ENCODE results near the gene KATNAL2. TPM values are rescaled to one million over a fixed set of nuclear protein-coding genes. Genes with fewer than 3 reads are reported as not detected.

Gene KATNAL2
- total RNA-seq, 1 experiment from 2014 or later: 21.7 TPM

- H3K14ac ChIP-seq (ENCODE audit: insufficient read depth, low read length): no peak overlapping the region
- no peaks in the 10 kb centered on the region for H3K79me1 ChIP-seq (ENCODE audit: insufficient read depth, low read depth, low read length, poor library complexity, severe bottlenecking)
- H4K91ac ChIP-seq (ENCODE audit: insufficient read length, low read depth, low read length): no peak overlapping the region
- H2BK20ac ChIP-seq (ENCODE audit: low read depth, low read length, poor library complexity, severe bottlenecking): no peak overlapping the region
- no peak overlapping the region for H2AK5ac ChIP-seq (ENCODE audit: insufficient read length, low read length)
- no peaks in the 10 kb centered on the region for H4K20me1 ChIP-seq (ENCODE audit: control insufficient read depth, insufficient read depth, insufficient read length)
- Mint-ChIP-seq H3K9me3 (no peaks in the 10 kb centered on the region), H3K27me3 (ENCODE audit: low read depth) (no peaks in the 10 kb centered on the region), H3K4me1 (peaks cover 0 to 6% of the 10 kb centered on the region in 2 experiments; a peak in 2 of 4 replicates), H3K4me3 (no peak overlapping the region), H3K27ac (no peak overlapping the region), H3K36me3 (ENCODE audit: insufficient read depth in 1 of 3, low read depth in 3 of 3) (no peaks in the 10 kb centered on the region; a peak in 1 of 7 replicates)
- no peaks in the 10 kb centered on the region for H3K23me2 ChIP-seq (ENCODE audit: insufficient read length, low read depth, low read length, poor library complexity, severe bottlenecking)
- no peak overlapping the region for H3K9ac ChIP-seq (ENCODE audit: extremely low read depth, insufficient read length, low read length)
- no peak overlapping the region for H4K5ac ChIP-seq (ENCODE audit: insufficient read length, low read depth, low read length)
- no peaks in the 10 kb centered on the region for H3K79me2 ChIP-seq (ENCODE audit: insufficient read depth, low read length)
- no peak overlapping the region for H2BK120ac ChIP-seq (ENCODE audit: low read depth, low read length, poor library complexity, severe bottlenecking)
- no peak overlapping the region for H3K23ac ChIP-seq (ENCODE audit: insufficient read length, low read depth, low read length)
- no peak overlapping the region for H2BK12ac ChIP-seq (ENCODE audit: insufficient read length, low read depth, low read length)
- H3K9me3 ChIP-seq (ENCODE audit: control insufficient read depth, low read depth, low read length): no peaks in the 10 kb centered on the region
- H2BK15ac ChIP-seq (ENCODE audit: low read depth, low read length): no peak overlapping the region
- no peak overlapping the region for H2AFZ ChIP-seq (ENCODE audit: low read length)
- H3K56ac ChIP-seq (ENCODE audit: insufficient read length, low read depth, low read length): no peak overlapping the region
- no peak overlapping the region for H3K4ac ChIP-seq (ENCODE audit: low read depth, low read length)
- H3K4me1 ChIP-seq (ENCODE audit: insufficient read depth, low read length): peaks cover 3% of the 10 kb centered on the region; the same call in 1 of the 2 replicates
- H3T11ph ChIP-seq (ENCODE audit: low read length): no peak overlapping the region
- no peak for DNase-seq
- WGBS (ENCODE audit: extremely low coverage, insufficient read length, low lambda C conversion rate): no CpG with 5 or more reads among the region's 2 CpGs
- no peak overlapping the region for H3K18ac ChIP-seq (ENCODE audit: insufficient read length, low read depth, low read length)
- H3K27ac ChIP-seq (ENCODE audit: insufficient read length, low read depth, low read length): no peak overlapping the region
- no peak for TF ChIP-seq CTCF (conservative IDR thresholded peaks at IDR 0.05)
- H4K8ac ChIP-seq (replicated peaks; ENCODE audit: insufficient read length, low read depth, low read length): no peak overlapping the region
- H3K4me2 ChIP-seq (ENCODE audit: insufficient read depth, insufficient read length, low read length): no peak overlapping the region
- H3K27me3 ChIP-seq (ENCODE audit: insufficient read depth, low read length): no peaks in the 10 kb centered on the region
- H2BK5ac ChIP-seq (ENCODE audit: insufficient read length, low read length): no peak overlapping the region
Observed at GRCh38 chr18:47081578-47081977, 164.2 kb downstream of the KATNAL2 start.
